C4-2B (cell line): ENCODE data around the gene MGAT5B.

Experiments used
- ZFX ChIP-seq: fragments of 450-650 bp; IDR thresholded peaks from 2 replicates; pipeline ENCODE4 v1.6.1; 2017
- TF ChIP-seq, protein P1 (sequence below): fragments of 450-650 bp; conservative IDR thresholded peaks from 2 replicates; pipeline ENCODE4 v1.5.1; 2017; ENCODE audit warnings: mild to moderate bottlenecking

DNA sequence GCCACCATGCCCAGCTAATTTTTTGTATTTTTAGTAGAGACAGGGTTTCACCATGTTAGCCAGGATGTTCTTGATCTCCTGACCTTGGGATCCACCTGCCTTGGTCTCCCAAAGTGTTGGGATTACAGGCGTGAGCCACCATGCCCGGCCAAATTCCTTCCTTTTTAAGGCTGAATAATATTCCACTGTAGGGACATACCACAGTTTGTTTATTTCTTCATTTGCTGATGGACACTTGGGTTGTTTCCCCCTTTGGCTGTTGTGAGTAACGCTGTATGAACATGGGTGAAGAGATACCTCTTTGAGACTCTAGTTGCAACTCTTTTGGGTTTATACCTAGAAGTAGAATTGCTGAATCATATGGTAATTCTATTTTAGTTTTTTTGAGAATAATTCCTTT, 13.1 kb upstream of the MGAT5B start:
- TF ChIP-seq, protein P1, sequence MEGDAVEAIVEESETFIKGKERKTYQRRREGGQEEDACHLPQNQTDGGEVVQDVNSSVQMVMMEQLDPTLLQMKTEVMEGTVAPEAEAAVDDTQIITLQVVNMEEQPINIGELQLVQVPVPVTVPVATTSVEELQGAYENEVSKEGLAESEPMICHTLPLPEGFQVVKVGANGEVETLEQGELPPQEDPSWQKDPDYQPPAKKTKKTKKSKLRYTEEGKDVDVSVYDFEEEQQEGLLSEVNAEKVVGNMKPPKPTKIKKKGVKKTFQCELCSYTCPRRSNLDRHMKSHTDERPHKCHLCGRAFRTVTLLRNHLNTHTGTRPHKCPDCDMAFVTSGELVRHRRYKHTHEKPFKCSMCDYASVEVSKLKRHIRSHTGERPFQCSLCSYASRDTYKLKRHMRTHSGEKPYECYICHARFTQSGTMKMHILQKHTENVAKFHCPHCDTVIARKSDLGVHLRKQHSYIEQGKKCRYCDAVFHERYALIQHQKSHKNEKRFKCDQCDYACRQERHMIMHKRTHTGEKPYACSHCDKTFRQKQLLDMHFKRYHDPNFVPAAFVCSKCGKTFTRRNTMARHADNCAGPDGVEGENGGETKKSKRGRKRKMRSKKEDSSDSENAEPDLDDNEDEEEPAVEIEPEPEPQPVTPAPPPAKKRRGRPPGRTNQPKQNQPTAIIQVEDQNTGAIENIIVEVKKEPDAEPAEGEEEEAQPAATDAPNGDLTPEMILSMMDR = no peak
- no peak for TF ChIP-seq ZFX
